ENCODE data around the gene CCNI. TPM values are rescaled to one million over a fixed set of nuclear protein-coding genes. Genes with fewer than 3 reads are reported as not detected.
A peak's percentile ranks its signal among the peaks of the same experiment; 100 is the strongest.
"Not testable (repeated sequence)": the region's sequence is repeated elsewhere in the genome, so short reads cannot be mapped to it uniquely, and the experiment has no call there.

CCNI gene
- total and polyA plus RNA-seq, 3 donors from 2014 or later: 259 to 288 (median 261) TPM

DNA sequence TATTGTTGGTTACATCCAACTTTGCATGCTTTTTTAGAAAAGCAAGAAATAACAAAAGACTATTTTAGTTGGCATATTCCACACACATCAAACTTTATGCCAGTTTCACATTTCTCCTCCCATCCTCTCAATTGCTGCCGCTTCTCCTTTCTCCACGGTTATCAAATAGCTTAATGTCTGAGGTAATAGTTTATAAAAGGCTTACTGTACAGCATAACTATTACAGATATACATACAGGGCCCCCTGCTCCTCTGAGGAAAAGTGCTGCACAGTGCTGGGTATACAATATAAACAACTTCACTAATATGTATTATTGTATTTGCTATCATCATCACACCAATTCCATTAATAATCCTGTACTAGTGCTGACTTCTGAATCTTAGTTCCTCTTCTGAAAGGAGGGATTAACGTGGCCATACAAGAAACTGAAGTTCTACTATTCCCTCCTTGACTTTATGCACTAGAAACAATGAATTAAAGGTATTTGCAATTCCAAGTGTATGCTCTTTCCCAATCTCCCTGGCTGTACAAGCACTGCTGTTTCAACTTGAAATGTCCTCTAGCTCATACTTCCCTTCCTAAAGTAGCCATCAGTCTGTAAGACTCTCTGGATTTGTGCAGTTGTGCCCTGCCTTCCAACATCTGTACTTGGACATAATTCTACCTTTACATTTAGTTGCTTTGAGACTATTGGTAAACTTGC, 2.5 kb downstream of the CCNI start:
- TF ChIP-seq, protein P1, sequence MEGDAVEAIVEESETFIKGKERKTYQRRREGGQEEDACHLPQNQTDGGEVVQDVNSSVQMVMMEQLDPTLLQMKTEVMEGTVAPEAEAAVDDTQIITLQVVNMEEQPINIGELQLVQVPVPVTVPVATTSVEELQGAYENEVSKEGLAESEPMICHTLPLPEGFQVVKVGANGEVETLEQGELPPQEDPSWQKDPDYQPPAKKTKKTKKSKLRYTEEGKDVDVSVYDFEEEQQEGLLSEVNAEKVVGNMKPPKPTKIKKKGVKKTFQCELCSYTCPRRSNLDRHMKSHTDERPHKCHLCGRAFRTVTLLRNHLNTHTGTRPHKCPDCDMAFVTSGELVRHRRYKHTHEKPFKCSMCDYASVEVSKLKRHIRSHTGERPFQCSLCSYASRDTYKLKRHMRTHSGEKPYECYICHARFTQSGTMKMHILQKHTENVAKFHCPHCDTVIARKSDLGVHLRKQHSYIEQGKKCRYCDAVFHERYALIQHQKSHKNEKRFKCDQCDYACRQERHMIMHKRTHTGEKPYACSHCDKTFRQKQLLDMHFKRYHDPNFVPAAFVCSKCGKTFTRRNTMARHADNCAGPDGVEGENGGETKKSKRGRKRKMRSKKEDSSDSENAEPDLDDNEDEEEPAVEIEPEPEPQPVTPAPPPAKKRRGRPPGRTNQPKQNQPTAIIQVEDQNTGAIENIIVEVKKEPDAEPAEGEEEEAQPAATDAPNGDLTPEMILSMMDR (IDR thresholded peaks at IDR 0.05): no peak

GRCh38 chr4:77072195-77072753, 3.5 kb downstream of the CCNI start:
- DNase-seq: no peak
- TF ChIP-seq, protein P1 (IDR thresholded peaks at IDR 0.05): no peak
- TF ChIP-seq POLR2A (IDR thresholded peaks at IDR 0.05): no peak
- Histone ChIP-seq H3K27me3 (no peaks in the 10 kb centered on the region), H3K4me1 (peaks cover 17% of the 10 kb centered on the region), H3K4me3 (no peak overlapping the region), H3K9me3 (no peaks in the 10 kb centered on the region), H3K36me3 (ENCODE audit: low read depth, missing control alignments) (no peaks in the 10 kb centered on the region), H3K27ac (no peak overlapping the region)
- WGBS, 2 donors: 43 to 45% methylated on average over 5 of the region's 5 CpGs
- intact Hi-C loops (cut with DNase I; ENCODE audit: low total_unique reads): no loop called here

More for the DNA sequence above, 2.5 kb downstream of the CCNI start:
- no peaks in the 10 kb centered on the region for H3K36me3 ChIP-seq (ENCODE audit: low read depth, missing control alignments)
- H3K9me3 ChIP-seq: no peaks in the 10 kb centered on the region
- intact Hi-C loops (cut with DNase I; ENCODE audit: low total_unique reads): no loop called here
- H3K27ac ChIP-seq: peak overlapping the region; percentile 52 to 100
- WGBS, 2 donors: 1% methylated on average over 3 of the region's 3 CpGs
- H3K27me3 ChIP-seq: no peaks in the 10 kb centered on the region
- no peak for DNase-seq
- H3K4me3 ChIP-seq: peak overlapping the region in 1 of 2 donors; percentile 100
- H3K4me1 ChIP-seq: peaks cover 17% of the 10 kb centered on the region

GRCh38 chr4:77069514-77069913, 6.3 kb downstream of the CCNI start:
- WGBS, 2 donors: 58 to 64% methylated on average over 3 of the region's 3 CpGs
- H3K9me3 ChIP-seq; H3K27me3 ChIP-seq; DNase-seq; intact Hi-C loops (cut with DNase I; ENCODE audit: low total_unique reads); H3K36me3 ChIP-seq (ENCODE audit: low read depth, missing control alignments); H3K27ac ChIP-seq; H3K4me3 ChIP-seq: not testable (repeated sequence)
- peaks cover 17% of the 10 kb centered on the region for H3K4me1 ChIP-seq

GRCh38 chr4:77065382-77065781, 10.4 kb downstream of the CCNI start:
- Histone ChIP-seq H3K4me3 (no peak overlapping the region), H3K9me3 (no peaks in the 10 kb centered on the region), H3K4me1 (no peaks in the 10 kb centered on the region), H3K27me3 (no peaks in the 10 kb centered on the region), H3K27ac (no peak overlapping the region), H3K36me3 (ENCODE audit: low read depth, missing control alignments) (no peaks in the 10 kb centered on the region)
- 95 to 100% methylated on average over 1 of the region's 1 CpG for WGBS, 2 donors
- TF ChIP-seq POLR2A (IDR thresholded peaks at IDR 0.05): no peak
- TF ChIP-seq, protein P1 (IDR thresholded peaks at IDR 0.05): no peak
- intact Hi-C loops (cut with DNase I; ENCODE audit: low total_unique reads): no loop called here
- no peak for DNase-seq

GRCh38 chr4:77062856-77063255, 12.9 kb downstream of the CCNI start:
- Histone ChIP-seq H3K27ac (no peak overlapping the region), H3K27me3 (no peaks in the 10 kb centered on the region), H3K9me3 (no peaks in the 10 kb centered on the region), H3K4me1 (no peaks in the 10 kb centered on the region), H3K4me3 (no peak overlapping the region), H3K36me3 (ENCODE audit: low read depth, missing control alignments) (no peaks in the 10 kb centered on the region)
- intact Hi-C loops (cut with DNase I; ENCODE audit: low total_unique reads): no loop called here
- DNase-seq: no peak
- TF ChIP-seq, protein P1 (IDR thresholded peaks at IDR 0.05): no peak
- no peak for TF ChIP-seq POLR2A (IDR thresholded peaks at IDR 0.05)

Measured in testis (tissue), 3 donors.